ENCODE measurements around the gene RARS1.
A peak's percentile ranks its signal among the peaks of the same experiment; 100 is the strongest.

Gene RARS1

GRCh38 chr5:168513861-168514428 is 27.7 kb downstream of the RARS1 start:
- no peak for TF ChIP-seq CTCF (IDR thresholded peaks at IDR 0.05; ENCODE audit: low read depth, low read length, missing control alignments)
- Histone ChIP-seq H3K36me3 (replicated peaks) (peaks cover 71% of the 10 kb centered on the region), H3K4me3 (ENCODE audit: low read depth, low read length) (no peak overlapping the region)

DNA sequence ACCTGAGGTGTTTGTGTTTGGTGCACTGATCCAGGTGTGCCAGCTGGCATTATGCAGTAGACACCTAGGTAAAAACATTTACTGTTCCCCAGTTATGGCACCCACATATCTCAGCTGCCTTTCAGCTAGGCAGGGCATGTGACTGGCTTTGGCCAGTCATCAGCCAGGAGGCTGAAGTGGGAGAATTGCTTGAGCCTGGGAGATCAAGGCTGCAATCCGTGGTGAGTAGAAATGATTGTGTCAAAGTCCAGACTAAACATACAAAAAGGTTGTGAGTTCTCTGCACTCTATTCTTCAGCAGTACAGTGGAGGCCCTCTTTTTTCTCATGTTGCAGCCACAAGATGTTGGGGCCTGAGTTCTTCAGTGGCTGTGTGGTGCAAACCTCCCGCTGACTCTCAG is 39.6 kb downstream of the RARS1 start:
- H3K27ac ChIP-seq: no peak overlapping the region
- H3K36me3 ChIP-seq (replicated peaks): no peaks in the 10 kb centered on the region
- in situ Hi-C loops (cut with HindIII; ENCODE audit: low pct_ligation_motif_present, low sequenced_read_pairs): no loop called here
- no peak for TF ChIP-seq CTCF (IDR thresholded peaks at IDR 0.05; ENCODE audit: low read depth, low read length, missing control alignments)
- no peak for DNase-seq
- peaks cover 7% of the 10 kb centered on the region for H3K27me3 ChIP-seq (replicated peaks)
- H3K4me3 ChIP-seq (ENCODE audit: low read depth, low read length): no peak overlapping the region

More at GRCh38 chr5:168513861-168514428, 27.7 kb downstream of the RARS1 start:
- in situ Hi-C loops (cut with HindIII; ENCODE audit: low pct_ligation_motif_present, low sequenced_read_pairs): no loop called here
- no peaks in the 10 kb centered on the region for H3K27me3 ChIP-seq (replicated peaks)
- no peak for DNase-seq
- H3K27ac ChIP-seq: no peak overlapping the region

- Histone ChIP-seq H3K36me3 (replicated peaks) (no peaks in the 10 kb centered on the region), H3K27ac (no peak overlapping the region), H3K4me3 (ENCODE audit: low read depth, low read length) (no peak overlapping the region), H3K27me3 (replicated peaks) (peaks cover 7% of the 10 kb centered on the region)
- DNase-seq: no peak
- in situ Hi-C loops (cut with HindIII; ENCODE audit: low pct_ligation_motif_present, low sequenced_read_pairs): no loop called here
- TF ChIP-seq CTCF (IDR thresholded peaks at IDR 0.05; ENCODE audit: low read depth, low read length, missing control alignments): no peak
Observed at GRCh38 chr5:168527756-168528295, 41.6 kb downstream of the RARS1 start.

DNA sequence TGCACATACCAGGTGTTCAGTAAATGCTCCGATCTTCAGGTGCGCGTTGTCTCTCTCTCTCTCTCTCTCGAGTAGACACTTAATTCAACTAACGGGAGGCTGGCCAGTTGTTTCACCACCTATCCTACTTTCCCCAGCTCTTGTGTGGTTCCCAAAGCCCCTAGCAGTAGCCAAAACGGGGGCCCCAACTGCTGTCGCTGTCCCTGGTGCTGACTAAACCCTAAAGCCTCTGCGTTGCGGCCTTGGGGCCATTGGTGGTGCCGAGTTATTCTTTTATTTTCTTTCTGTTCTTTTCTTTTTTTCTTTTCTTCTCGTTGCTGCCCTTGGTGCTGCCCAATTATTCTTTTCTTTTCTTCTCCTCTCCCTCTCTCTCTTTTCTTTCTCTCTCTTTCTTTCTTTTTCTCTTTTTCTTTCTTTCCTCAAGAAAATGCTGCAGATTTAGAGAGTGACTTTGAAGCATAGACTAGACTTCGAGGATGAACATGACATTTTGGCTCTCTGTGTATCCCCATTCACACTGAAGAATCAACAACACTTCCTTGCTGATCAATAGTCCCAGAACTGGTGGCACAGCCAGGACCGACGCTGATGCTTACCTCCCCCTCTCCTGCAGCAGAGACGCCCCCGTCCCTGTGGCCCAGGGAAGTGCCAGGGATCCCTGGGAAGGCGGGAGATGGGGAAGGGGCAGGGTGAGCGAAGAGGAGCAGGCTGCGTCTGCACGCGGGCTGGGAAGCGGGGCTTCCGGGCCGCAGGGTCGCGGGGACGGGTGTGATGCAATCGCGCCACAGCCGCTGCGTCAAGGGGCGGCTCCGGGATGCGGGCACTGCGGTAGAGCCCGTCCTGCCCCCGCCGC is 42.5 kb downstream of the RARS1 start, which contains the start of gene FBLL1:
FBLL1 (plus strand) TSS at position 785 of the 853 bp plus-strand sequence. CDS start 200 bp downstream, outside the sequence.
- peak; percentile 6 for DNase-seq
- H3K4me3 ChIP-seq (ENCODE audit: low read depth, low read length): peak within 1 kb of the TSS; percentile 39
- no peak within 1 kb of the TSS for H3K27ac ChIP-seq
- no peaks in the 10 kb centered on the region for H3K36me3 ChIP-seq (replicated peaks)
- TF ChIP-seq CTCF (IDR thresholded peaks at IDR 0.05; ENCODE audit: low read depth, low read length, missing control alignments): no peak
- H3K27me3 ChIP-seq (replicated peaks): peaks cover 7% of the 10 kb centered on the region
- in situ Hi-C loops (cut with HindIII; ENCODE audit: low pct_ligation_motif_present, low sequenced_read_pairs): no loop called here

GRCh38 chr5:168529374-168530234 is 43.3 kb downstream of the RARS1 start:
- Histone ChIP-seq H3K27ac (no peak overlapping the region), H3K4me3 (ENCODE audit: low read depth, low read length) (peak overlapping the region; percentile 39), H3K27me3 (replicated peaks) (peaks cover 7% of the 10 kb centered on the region), H3K36me3 (replicated peaks) (no peaks in the 10 kb centered on the region)
- in situ Hi-C loops (cut with HindIII; ENCODE audit: low pct_ligation_motif_present, low sequenced_read_pairs): no loop called here
- no peak for DNase-seq
- TF ChIP-seq CTCF (IDR thresholded peaks at IDR 0.05; ENCODE audit: low read depth, low read length, missing control alignments): no peak

All from brain microvascular endothelial cell (primary cell).